H9 (cell line): Measurements from ENCODE around the gene RGS9. TPM values are rescaled to one million over a fixed set of nuclear protein-coding genes. Genes with fewer than 3 reads are reported as not detected.

Source experiments
- DNase-seq: peaks from one replicate; pipeline ENCODE4 v3.0.0-alpha.2; 2017
- H2AFZ ChIP-seq: one replicate; pipeline ENCODE4 v1.6.1; 2013; ENCODE audit warnings: mild to moderate bottlenecking, low read length, control low read depth, moderate library complexity
- H2AK5ac ChIP-seq: 2 replicates; pipeline ENCODE4 v1.6.1; 2013; ENCODE audit warnings: low read length, control low read depth, mixed read lengths; ENCODE audit not compliant: insufficient read length
- H2BK120ac ChIP-seq: one replicate; pipeline ENCODE4 v1.6.1; 2013; ENCODE audit warnings: low read depth, mild to moderate bottlenecking, low read length, control low read depth, inconsistent platforms; ENCODE audit not compliant: poor library complexity, severe bottlenecking
- H2BK12ac ChIP-seq: 2 replicates; pipeline ENCODE4 v1.6.1; 2013; ENCODE audit warnings: low read length, control low read depth, mixed read lengths, low read depth; ENCODE audit not compliant: insufficient read length
- H2BK15ac ChIP-seq: 2 replicates; pipeline ENCODE4 v1.6.1; 2013; ENCODE audit warnings: low read depth, low read length, control low read depth
- H2BK20ac ChIP-seq: one replicate; pipeline ENCODE4 v1.6.1; 2013; ENCODE audit warnings: low read depth, mild to moderate bottlenecking, low read length, control low read depth, inconsistent platforms; ENCODE audit not compliant: poor library complexity, severe bottlenecking
- H2BK5ac ChIP-seq: 2 replicates; pipeline ENCODE4 v1.6.1; 2013; ENCODE audit warnings: low read length, control low read depth, mixed read lengths; ENCODE audit not compliant: insufficient read length
- H3K14ac ChIP-seq: 2 replicates; pipeline ENCODE4 v1.6.1; 2013; ENCODE audit warnings: low read length, control low read depth; ENCODE audit not compliant: insufficient read depth
- H3K18ac ChIP-seq: 2 replicates; pipeline ENCODE4 v1.6.1; 2013; ENCODE audit warnings: low read depth, mild to moderate bottlenecking, mixed read lengths, low read length, control low read depth; ENCODE audit not compliant: insufficient read length
- H3K23ac ChIP-seq: 2 replicates; pipeline ENCODE4 v1.6.1; 2013; ENCODE audit warnings: low read length, control low read depth, mixed read lengths, low read depth; ENCODE audit not compliant: insufficient read length
- H3K23me2 ChIP-seq: 2 replicates; pipeline ENCODE4 v1.6.1; 2013; ENCODE audit warnings: low read depth, mild to moderate bottlenecking, mixed read lengths, low read length, control low read depth; ENCODE audit not compliant: insufficient read length, poor library complexity, severe bottlenecking
- H3K27ac ChIP-seq: 2 replicates; pipeline ENCODE4 v1.5.1; 2013; ENCODE audit warnings: low read length, control low read depth, mixed read lengths, low read depth; ENCODE audit not compliant: insufficient read length
- H3K27me3 ChIP-seq: 2 replicates; pipeline ENCODE4 v1.6.1; 2013; ENCODE audit warnings: low read length, control low read depth, inconsistent platforms; ENCODE audit not compliant: insufficient read depth
- H3K4ac ChIP-seq: 2 replicates; pipeline ENCODE4 v1.6.1; 2013; ENCODE audit warnings: low read depth, mild to moderate bottlenecking, control low read depth, inconsistent platforms, low read length, moderate library complexity
- H3K4me1 ChIP-seq: 2 replicates; pipeline ENCODE4 v1.6.1; 2013; ENCODE audit warnings: low read length, control low read depth, inconsistent platforms; ENCODE audit not compliant: insufficient read depth
- H3K4me2 ChIP-seq: 2 replicates; pipeline ENCODE4 v1.6.1; 2013; ENCODE audit warnings: low read length, control low read depth, mixed read lengths; ENCODE audit not compliant: insufficient read length, insufficient read depth
- H3K56ac ChIP-seq: 2 replicates; pipeline ENCODE4 v1.6.1; 2013; ENCODE audit warnings: low read depth, mild to moderate bottlenecking, mixed read lengths, low read length, control low read depth; ENCODE audit not compliant: insufficient read length
- H3K79me1 ChIP-seq: 2 replicates; pipeline ENCODE4 v1.6.1; 2013; ENCODE audit warnings: low read depth, mild to moderate bottlenecking, moderate library complexity, low read length, control low read depth, inconsistent platforms; ENCODE audit not compliant: insufficient read depth, poor library complexity, severe bottlenecking
- H3K79me2 ChIP-seq: 2 replicates; pipeline ENCODE4 v1.6.1; 2013; ENCODE audit warnings: low read length, control low read depth, inconsistent platforms; ENCODE audit not compliant: insufficient read depth
- H3K9ac ChIP-seq: 2 replicates; pipeline ENCODE4 v1.6.1; 2013; ENCODE audit warnings: low read length, control low read depth, mixed read lengths; ENCODE audit not compliant: insufficient read length; ENCODE audit errors: extremely low read depth
- H3K9me3 ChIP-seq: one replicate; pipeline ENCODE4 v1.6.1; 2013; ENCODE audit warnings: low read depth, low read length, inconsistent platforms; ENCODE audit not compliant: control insufficient read depth
- H3T11ph ChIP-seq: one replicate; pipeline ENCODE4 v1.6.1; 2013; ENCODE audit warnings: mild to moderate bottlenecking, low read length, control low read depth, inconsistent platforms
- H4K20me1 ChIP-seq: one replicate; pipeline ENCODE4 v1.6.1; 2013; ENCODE audit not compliant: control insufficient read depth, insufficient read length, insufficient read depth
- H4K5ac ChIP-seq: 2 replicates; pipeline ENCODE4 v1.6.1; 2013; ENCODE audit warnings: low read depth, mild to moderate bottlenecking, mixed read lengths, low read length, control low read depth; ENCODE audit not compliant: insufficient read length
- H4K8ac ChIP-seq: replicated peaks from 2 replicates; pipeline ENCODE4 v1.6.1; 2013; ENCODE audit warnings: low read length, control low read depth, mixed read lengths, low read depth; ENCODE audit not compliant: insufficient read length
- H4K91ac ChIP-seq: 2 replicates; pipeline ENCODE4 v1.6.1; 2013; ENCODE audit warnings: low read depth, mild to moderate bottlenecking, moderate library complexity, mixed read lengths, low read length, control low read depth; ENCODE audit not compliant: insufficient read length
- H3K27ac Mint-ChIP-seq, 3 experiments: 2 replicates in 2 of 3; 3 replicates in 1 of 3; pipeline ENCODE4 v1.8.0; 2020 to 2021; ENCODE audit warnings: mixed read lengths in 3 of 3, mild to moderate bottlenecking in 1 of 3, moderate library complexity in 1 of 3
- H3K27me3 Mint-ChIP-seq: 2 replicates; pipeline ENCODE4 v1.8.0; 2021; ENCODE audit warnings: low read depth, mild to moderate bottlenecking, moderate library complexity, mixed read lengths
- H3K36me3 Mint-ChIP-seq, 3 experiments: 2 replicates in 2 of 3; 3 replicates in 1 of 3; pipeline ENCODE4 v1.8.0; 2020 to 2021; ENCODE audit warnings: low read depth in 3 of 3, mixed read lengths in 3 of 3; ENCODE audit not compliant: insufficient read depth in 1 of 3
- H3K4me1 Mint-ChIP-seq, 2 experiments: 2 replicates each; pipeline ENCODE4 v1.8.0; 2020; ENCODE audit warnings: mixed read lengths in 2 of 2
- H3K4me3 Mint-ChIP-seq, 2 experiments: 2 replicates in 1 of 2; 3 replicates in 1 of 2; pipeline ENCODE4 v1.8.0; 2020 to 2021; ENCODE audit warnings: mild to moderate bottlenecking in 2 of 2, mixed read lengths in 2 of 2, moderate library complexity in 1 of 2
- H3K9me3 Mint-ChIP-seq, 2 experiments: 2 replicates in 1 of 2; 3 replicates in 1 of 2; pipeline ENCODE4 v1.8.0; 2020; ENCODE audit warnings: mild to moderate bottlenecking in 2 of 2, mixed read lengths in 2 of 2, moderate library complexity in 1 of 2
- WGBS: extraction: QIAGEN DNeasy Blood & Tissue Kit; methylation state at CpG from one replicate; pipeline ENCODE4 v1.1.7; 2013; ENCODE audit warnings: missing lambda C conversion rate, low lambda C conversion rate, mixed read lengths; ENCODE audit not compliant: insufficient read length; ENCODE audit errors: extremely low coverage; 5-methylcytosine and 5-hydroxymethylcytosine counted together
- total RNA-seq: library from RNA; stranded (reverse); gene quantifications from 2 replicates; pipeline ENCODE4 v1.2.1, GENCODE V29; 2021
- TF ChIP-seq, protein P1 (sequence below): fragments of 200-600 bp; sonication (generic); conservative IDR thresholded peaks from 3 replicates; pipeline ENCODE4 v1.8.0; 2021; ENCODE audit warnings: antibody characterized with exemption, mild to moderate bottlenecking

RGS9 gene
- total RNA-seq, 1 experiment from 2014 or later: 12.0 TPM

DNA sequence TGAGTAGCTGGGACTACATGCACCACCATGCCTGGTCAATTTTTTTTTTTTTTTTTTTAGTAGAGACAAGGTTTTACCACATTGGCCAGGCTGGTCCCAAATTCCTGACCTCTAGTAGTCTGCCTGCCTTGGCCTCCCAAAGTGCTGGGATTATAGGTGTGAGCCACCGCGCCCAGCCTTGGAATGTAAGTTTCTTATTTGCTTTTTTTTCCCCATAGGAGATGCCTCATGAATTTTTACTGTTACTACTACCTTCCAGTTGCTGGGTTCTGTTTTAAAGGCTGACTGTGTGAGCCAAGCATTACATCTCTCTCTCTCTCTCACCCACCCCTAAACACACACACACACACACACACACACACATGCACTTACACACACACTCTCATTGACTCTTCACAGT lies 112.6 kb downstream of the RGS9 start:
- no peak overlapping the region for H3K18ac ChIP-seq
- H2BK15ac ChIP-seq: no peak overlapping the region
- no peak overlapping the region for H4K91ac ChIP-seq
- H4K8ac ChIP-seq: no peak overlapping the region
- TF ChIP-seq, protein P1, sequence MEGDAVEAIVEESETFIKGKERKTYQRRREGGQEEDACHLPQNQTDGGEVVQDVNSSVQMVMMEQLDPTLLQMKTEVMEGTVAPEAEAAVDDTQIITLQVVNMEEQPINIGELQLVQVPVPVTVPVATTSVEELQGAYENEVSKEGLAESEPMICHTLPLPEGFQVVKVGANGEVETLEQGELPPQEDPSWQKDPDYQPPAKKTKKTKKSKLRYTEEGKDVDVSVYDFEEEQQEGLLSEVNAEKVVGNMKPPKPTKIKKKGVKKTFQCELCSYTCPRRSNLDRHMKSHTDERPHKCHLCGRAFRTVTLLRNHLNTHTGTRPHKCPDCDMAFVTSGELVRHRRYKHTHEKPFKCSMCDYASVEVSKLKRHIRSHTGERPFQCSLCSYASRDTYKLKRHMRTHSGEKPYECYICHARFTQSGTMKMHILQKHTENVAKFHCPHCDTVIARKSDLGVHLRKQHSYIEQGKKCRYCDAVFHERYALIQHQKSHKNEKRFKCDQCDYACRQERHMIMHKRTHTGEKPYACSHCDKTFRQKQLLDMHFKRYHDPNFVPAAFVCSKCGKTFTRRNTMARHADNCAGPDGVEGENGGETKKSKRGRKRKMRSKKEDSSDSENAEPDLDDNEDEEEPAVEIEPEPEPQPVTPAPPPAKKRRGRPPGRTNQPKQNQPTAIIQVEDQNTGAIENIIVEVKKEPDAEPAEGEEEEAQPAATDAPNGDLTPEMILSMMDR: no peak
- H3K79me2 ChIP-seq: no peaks in the 10 kb centered on the region
- no peak overlapping the region for H3K23ac ChIP-seq
- no peak overlapping the region for H3K4me2 ChIP-seq
- no peak overlapping the region for H3T11ph ChIP-seq
- H2BK5ac ChIP-seq: no peak overlapping the region
- no peaks in the 10 kb centered on the region; a peak in 1 of 5 replicates for H3K9me3 Mint-ChIP-seq
- H3K27me3 Mint-ChIP-seq: peaks cover 2% of the 10 kb centered on the region
- H3K4me3 Mint-ChIP-seq: no peak overlapping the region
- H3K9ac ChIP-seq: no peak overlapping the region
- H3K27me3 ChIP-seq: no peaks in the 10 kb centered on the region
- H3K36me3 Mint-ChIP-seq: no peaks in the 10 kb centered on the region
- H3K9me3 ChIP-seq: no peaks in the 10 kb centered on the region
- H3K27ac ChIP-seq: no peak overlapping the region
- no peaks in the 10 kb centered on the region for H3K79me1 ChIP-seq
- H2BK12ac ChIP-seq: no peak overlapping the region
- H3K27ac Mint-ChIP-seq: no peak overlapping the region
- no peak overlapping the region for H2AK5ac ChIP-seq
- WGBS: no CpG with 5 or more reads among the region's 2 CpGs
- no peaks in the 10 kb centered on the region for H3K4me1 Mint-ChIP-seq
- no peak overlapping the region for H4K5ac ChIP-seq
- no peak overlapping the region for H2AFZ ChIP-seq
- no peak for DNase-seq
- H3K14ac ChIP-seq: no peak overlapping the region
- no peak overlapping the region for H3K56ac ChIP-seq
- H3K4ac ChIP-seq: no peak overlapping the region
- H2BK20ac ChIP-seq: no peak overlapping the region
- H3K4me1 ChIP-seq: no peaks in the 10 kb centered on the region
- H3K23me2 ChIP-seq: no peaks in the 10 kb centered on the region
- no peaks in the 10 kb centered on the region for H4K20me1 ChIP-seq
- H2BK120ac ChIP-seq: no peak overlapping the region
